ENCODE data around the gene RNU6-8.
A peak's percentile ranks its signal among the peaks of the same experiment; 100 is the strongest.

Gene RNU6-8

GRCh38 chr14:32206552-32206951 lies 3.5 kb upstream of the RNU6-8 start:
- H3K4me1 ChIP-seq (ENCODE audit: control insufficient read depth in 2 of 2, insufficient read depth in 2 of 2, low read length in 2 of 2), result peaks cover 5 to 8% of the 10 kb centered on the region in 2 donors
- no peak overlapping the region for H3K27ac ChIP-seq (ENCODE audit: low read depth in 2 of 2, low read length in 2 of 2)
- no peak overlapping the region for H3K9ac ChIP-seq (ENCODE audit: low read depth in 1 of 2, low read length in 2 of 2)
- H3K27me3 ChIP-seq (ENCODE audit: control insufficient read depth in 2 of 2, insufficient read depth in 2 of 2, low read length in 2 of 2), result no peaks in the 10 kb centered on the region
- no peak overlapping the region for H3K4me3 ChIP-seq (ENCODE audit: low read length in 2 of 2)
- no peaks in the 10 kb centered on the region for H3K9me3 ChIP-seq (ENCODE audit: control insufficient read depth in 2 of 2, low read length in 2 of 2)
- no peaks in the 10 kb centered on the region for H3K36me3 ChIP-seq (ENCODE audit: control insufficient read depth in 2 of 2, insufficient read depth in 2 of 2, low read length in 2 of 2)

- Histone ChIP-seq H3K27ac (ENCODE audit: low read depth in 2 of 2, low read length in 2 of 2) (no peak overlapping the region), H3K4me3 (ENCODE audit: low read length in 2 of 2) (no peak overlapping the region), H3K9me3 (ENCODE audit: control insufficient read depth in 2 of 2, low read length in 2 of 2) (no peaks in the 10 kb centered on the region), H3K36me3 (ENCODE audit: control insufficient read depth in 2 of 2, insufficient read depth in 2 of 2, low read length in 2 of 2) (no peaks in the 10 kb centered on the region), H3K9ac (ENCODE audit: low read depth in 1 of 2, low read length in 2 of 2) (no peak overlapping the region), H3K27me3 (ENCODE audit: control insufficient read depth in 2 of 2, insufficient read depth in 2 of 2, low read length in 2 of 2) (no peaks in the 10 kb centered on the region), H3K4me1 (ENCODE audit: control insufficient read depth in 2 of 2, insufficient read depth in 2 of 2, low read length in 2 of 2) (peaks cover 5 to 9% of the 10 kb centered on the region in 2 donors)
Observed at GRCh38 chr14:32205984-32206383, 2.9 kb upstream of the RNU6-8 start.

GRCh38 chr14:32205554-32205953 lies 2.5 kb upstream of the RNU6-8 start:
- H3K9me3 ChIP-seq (ENCODE audit: control insufficient read depth in 2 of 2, low read length in 2 of 2), result no peaks in the 10 kb centered on the region
- no peaks in the 10 kb centered on the region for H3K36me3 ChIP-seq (ENCODE audit: control insufficient read depth in 2 of 2, insufficient read depth in 2 of 2, low read length in 2 of 2)
- H3K27me3 ChIP-seq (ENCODE audit: control insufficient read depth in 2 of 2, insufficient read depth in 2 of 2, low read length in 2 of 2), result no peaks in the 10 kb centered on the region
- H3K4me1 ChIP-seq (ENCODE audit: control insufficient read depth in 2 of 2, insufficient read depth in 2 of 2, low read length in 2 of 2), result peaks cover 5 to 13% of the 10 kb centered on the region in 2 donors
- H3K9ac ChIP-seq (ENCODE audit: low read depth in 1 of 2, low read length in 2 of 2), result no peak overlapping the region
- no peak overlapping the region for H3K4me3 ChIP-seq (ENCODE audit: low read length in 2 of 2)
- H3K27ac ChIP-seq (ENCODE audit: low read depth in 2 of 2, low read length in 2 of 2), result no peak overlapping the region

- Histone ChIP-seq H3K36me3 (ENCODE audit: control insufficient read depth in 2 of 2, insufficient read depth in 2 of 2, low read length in 2 of 2) (no peaks in the 10 kb centered on the region), H3K27me3 (ENCODE audit: control insufficient read depth in 2 of 2, insufficient read depth in 2 of 2, low read length in 2 of 2) (no peaks in the 10 kb centered on the region), H3K9ac (ENCODE audit: low read depth in 1 of 2, low read length in 2 of 2) (peak overlapping the region; percentile 67 to 73), H3K4me3 (ENCODE audit: low read length in 2 of 2) (peak overlapping the region; percentile 73 to 92), H3K9me3 (ENCODE audit: control insufficient read depth in 2 of 2, low read length in 2 of 2) (no peaks in the 10 kb centered on the region), H3K27ac (ENCODE audit: low read depth in 2 of 2, low read length in 2 of 2) (peak overlapping the region in 1 of 2 donors; percentile 83), H3K4me1 (ENCODE audit: control insufficient read depth in 2 of 2, insufficient read depth in 2 of 2, low read length in 2 of 2) (peaks cover 8 to 13% of the 10 kb centered on the region in 2 donors)
Observed at GRCh38 chr14:32203928-32204357, 874 bp upstream of the RNU6-8 start.

GRCh38 chr14:32202491-32202997 lies 525 bp downstream of the RNU6-8 start:
- no peaks in the 10 kb centered on the region for H3K9me3 ChIP-seq (ENCODE audit: control insufficient read depth in 2 of 2, low read length in 2 of 2)
- no peaks in the 10 kb centered on the region for H3K36me3 ChIP-seq (ENCODE audit: control insufficient read depth in 2 of 2, insufficient read depth in 2 of 2, low read length in 2 of 2)
- H3K4me3 ChIP-seq (ENCODE audit: low read length in 2 of 2), result peak overlapping the region; percentile 73 to 92
- no peaks in the 10 kb centered on the region for H3K27me3 ChIP-seq (ENCODE audit: control insufficient read depth in 2 of 2, insufficient read depth in 2 of 2, low read length in 2 of 2)
- H3K27ac ChIP-seq (ENCODE audit: low read depth in 2 of 2, low read length in 2 of 2), result peak overlapping the region; percentile 77 to 83
- peaks cover 8 to 13% of the 10 kb centered on the region in 2 donors for H3K4me1 ChIP-seq (ENCODE audit: control insufficient read depth in 2 of 2, insufficient read depth in 2 of 2, low read length in 2 of 2)
- peak overlapping the region; percentile 73 to 85 for H3K9ac ChIP-seq (ENCODE audit: low read depth in 1 of 2, low read length in 2 of 2)

- H3K9ac ChIP-seq (ENCODE audit: low read depth in 1 of 2, low read length in 2 of 2), result peak within 1 kb of the TSS; percentile 73 to 85
- H3K36me3 ChIP-seq (ENCODE audit: control insufficient read depth in 2 of 2, insufficient read depth in 2 of 2, low read length in 2 of 2), result no peaks in the 10 kb centered on the region
- H3K27ac ChIP-seq (ENCODE audit: low read depth in 2 of 2, low read length in 2 of 2), result peak within 1 kb of the TSS; percentile 77 to 83
- H3K27me3 ChIP-seq (ENCODE audit: control insufficient read depth in 2 of 2, insufficient read depth in 2 of 2, low read length in 2 of 2), result no peaks in the 10 kb centered on the region
- peaks cover 8 to 13% of the 10 kb centered on the region in 2 donors for H3K4me1 ChIP-seq (ENCODE audit: control insufficient read depth in 2 of 2, insufficient read depth in 2 of 2, low read length in 2 of 2)
- no peaks in the 10 kb centered on the region for H3K9me3 ChIP-seq (ENCODE audit: control insufficient read depth in 2 of 2, low read length in 2 of 2)
- peak within 1 kb of the TSS; percentile 73 to 92 for H3K4me3 ChIP-seq (ENCODE audit: low read length in 2 of 2)
Observed at GRCh38 chr14:32201816-32202490, 1.1 kb downstream of the RNU6-8 start, which contains the start of gene RNU6-7. Gene RNU6-7 (plus strand): TSS chr14:32202045.

- H3K4me3 ChIP-seq (ENCODE audit: low read length in 2 of 2), result peak overlapping the region; percentile 73 to 92
- H3K36me3 ChIP-seq (ENCODE audit: control insufficient read depth in 2 of 2, insufficient read depth in 2 of 2, low read length in 2 of 2), result no peaks in the 10 kb centered on the region
- peaks cover 8 to 13% of the 10 kb centered on the region in 2 donors for H3K4me1 ChIP-seq (ENCODE audit: control insufficient read depth in 2 of 2, insufficient read depth in 2 of 2, low read length in 2 of 2)
- H3K27ac ChIP-seq (ENCODE audit: low read depth in 2 of 2, low read length in 2 of 2), result peak overlapping the region; percentile 38 to 83
- no peaks in the 10 kb centered on the region for H3K27me3 ChIP-seq (ENCODE audit: control insufficient read depth in 2 of 2, insufficient read depth in 2 of 2, low read length in 2 of 2)
- peak overlapping the region; percentile 73 to 85 for H3K9ac ChIP-seq (ENCODE audit: low read depth in 1 of 2, low read length in 2 of 2)
- no peaks in the 10 kb centered on the region for H3K9me3 ChIP-seq (ENCODE audit: control insufficient read depth in 2 of 2, low read length in 2 of 2)
Observed at GRCh38 chr14:32201193-32201815, 1.8 kb downstream of the RNU6-8 start.

- Histone ChIP-seq H3K9ac (ENCODE audit: low read depth in 1 of 2, low read length in 2 of 2) (peak overlapping the region; percentile 1 to 73), H3K36me3 (ENCODE audit: control insufficient read depth in 2 of 2, insufficient read depth in 2 of 2, low read length in 2 of 2) (no peaks in the 10 kb centered on the region), H3K4me1 (ENCODE audit: control insufficient read depth in 2 of 2, insufficient read depth in 2 of 2, low read length in 2 of 2) (peaks cover 8 to 13% of the 10 kb centered on the region in 2 donors), H3K27me3 (ENCODE audit: control insufficient read depth in 2 of 2, insufficient read depth in 2 of 2, low read length in 2 of 2) (no peaks in the 10 kb centered on the region), H3K9me3 (ENCODE audit: control insufficient read depth in 2 of 2, low read length in 2 of 2) (no peaks in the 10 kb centered on the region), H3K4me3 (ENCODE audit: low read length in 2 of 2) (peak overlapping the region; percentile 73 to 92), H3K27ac (ENCODE audit: low read depth in 2 of 2, low read length in 2 of 2) (peak overlapping the region; percentile 38 to 83)
Observed at GRCh38 chr14:32200368-32201192, 2.5 kb downstream of the RNU6-8 start.

- Histone ChIP-seq H3K9ac (ENCODE audit: low read depth in 1 of 2, low read length in 2 of 2) (no peak overlapping the region), H3K4me1 (ENCODE audit: control insufficient read depth in 2 of 2, insufficient read depth in 2 of 2, low read length in 2 of 2) (peaks cover 8 to 13% of the 10 kb centered on the region in 2 donors), H3K9me3 (ENCODE audit: control insufficient read depth in 2 of 2, low read length in 2 of 2) (no peaks in the 10 kb centered on the region), H3K36me3 (ENCODE audit: control insufficient read depth in 2 of 2, insufficient read depth in 2 of 2, low read length in 2 of 2) (no peaks in the 10 kb centered on the region), H3K27me3 (ENCODE audit: control insufficient read depth in 2 of 2, insufficient read depth in 2 of 2, low read length in 2 of 2) (no peaks in the 10 kb centered on the region), H3K27ac (ENCODE audit: low read depth in 2 of 2, low read length in 2 of 2) (no peak overlapping the region), H3K4me3 (ENCODE audit: low read length in 2 of 2) (no peak overlapping the region)
Observed at GRCh38 chr14:32197919-32198318, 5.2 kb downstream of the RNU6-8 start.

All from mucosa of rectum (tissue), 2 donors.